HG03175 (cell line): ENCODE data around the gene SERPINB10.

Experiments
- ATAC-seq: cut with Tn5 transposase; IDR thresholded peaks from one replicate; pipeline ENCODE4 v1.9.1; 2021; ENCODE audit warnings: mild to moderate bottlenecking, moderate library complexity; ENCODE audit not compliant: unreplicated experiment

Gene SERPINB10

DNA sequence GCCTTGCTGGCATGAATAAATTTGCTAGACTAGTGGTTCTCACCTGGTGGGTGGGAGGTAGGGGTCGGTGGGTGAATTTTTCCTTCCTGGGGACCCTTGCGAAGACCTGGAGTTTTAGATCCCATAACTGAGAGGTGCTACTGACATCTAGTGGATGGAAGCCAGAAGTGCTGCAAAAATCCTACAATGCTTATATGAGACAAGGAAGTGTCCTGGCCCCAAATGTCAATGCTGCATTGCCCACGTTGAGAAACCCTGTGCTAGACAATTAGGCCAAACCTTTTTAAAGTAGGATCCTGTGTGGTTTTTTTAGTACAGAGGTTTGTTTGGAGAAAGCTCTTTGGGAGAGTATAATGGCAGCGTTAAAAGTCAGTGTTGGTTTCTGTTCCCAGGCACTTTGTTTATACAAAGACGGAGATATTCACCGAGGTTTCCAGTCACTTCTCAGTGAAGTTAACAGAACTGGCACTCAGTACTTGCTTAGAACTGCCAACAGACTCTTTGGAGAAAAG lies 71.7 kb downstream of the SERPINB10 start:
- ATAC-seq = peak; percentile 83

DNA sequence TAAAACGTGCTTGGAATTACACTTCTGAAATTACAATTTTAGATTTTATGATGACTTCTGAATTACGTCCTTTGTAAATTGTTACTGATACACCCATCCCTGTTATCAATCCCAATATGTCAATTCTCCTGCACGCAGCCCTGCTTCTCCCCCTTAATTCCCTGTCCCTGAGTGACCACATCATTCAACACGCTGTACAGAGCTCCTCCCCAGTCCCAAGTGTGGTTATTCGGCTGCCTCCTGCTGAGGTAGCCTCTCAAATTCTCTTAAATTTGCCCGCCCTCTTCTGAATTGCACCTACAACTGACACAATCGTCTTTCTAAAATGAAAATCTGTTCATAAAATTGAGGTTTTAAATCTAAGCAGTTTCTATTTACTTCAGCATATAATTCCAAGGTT lies 72.3 kb downstream of the SERPINB10 start:
- ATAC-seq = no peak

DNA sequence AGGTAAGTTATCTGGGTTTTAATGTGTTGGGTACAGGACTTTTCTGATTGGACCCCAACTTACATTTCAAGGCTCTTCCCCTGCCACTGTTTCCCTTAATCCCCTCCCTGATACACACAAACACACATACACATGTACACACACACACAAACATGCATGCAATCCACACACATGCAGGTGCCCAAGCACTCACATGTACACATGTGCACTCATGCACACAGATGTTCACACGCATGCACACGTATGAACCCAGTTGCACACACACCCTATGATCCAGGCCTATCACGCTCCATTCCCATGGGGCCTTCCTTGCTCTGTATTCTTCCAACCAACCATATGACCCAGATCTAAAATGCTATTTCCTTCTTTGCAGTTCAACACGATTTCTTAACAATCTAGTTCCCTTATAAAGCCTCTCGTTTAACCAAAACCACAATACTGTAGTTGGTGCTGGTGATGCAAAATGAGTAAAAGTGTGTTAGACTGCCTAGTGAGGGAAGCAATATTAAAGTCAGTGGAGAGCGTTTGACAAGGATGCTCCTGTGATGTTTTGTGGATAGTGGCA lies 73.2 kb downstream of the SERPINB10 start:
- no peak for ATAC-seq

DNA sequence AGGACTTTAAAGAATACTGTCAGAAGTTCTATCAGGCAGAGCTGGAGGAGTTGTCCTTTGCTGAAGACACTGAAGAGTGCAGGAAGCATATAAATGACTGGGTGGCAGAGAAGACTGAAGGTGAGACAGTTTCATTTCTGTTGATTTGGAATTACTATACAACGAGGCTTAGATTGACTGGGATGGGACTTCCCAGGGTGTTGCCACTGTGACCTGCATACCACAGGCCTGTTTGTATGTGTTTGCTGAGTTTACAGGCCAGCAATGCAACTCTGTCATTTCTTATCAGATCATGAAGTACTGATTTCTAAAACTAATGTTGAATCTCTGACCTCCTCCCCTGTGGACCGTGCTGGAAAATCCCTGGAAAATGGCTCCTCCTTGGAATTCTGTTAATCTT lies 74.0 kb downstream of the SERPINB10 start:
- ATAC-seq = no peak

DNA sequence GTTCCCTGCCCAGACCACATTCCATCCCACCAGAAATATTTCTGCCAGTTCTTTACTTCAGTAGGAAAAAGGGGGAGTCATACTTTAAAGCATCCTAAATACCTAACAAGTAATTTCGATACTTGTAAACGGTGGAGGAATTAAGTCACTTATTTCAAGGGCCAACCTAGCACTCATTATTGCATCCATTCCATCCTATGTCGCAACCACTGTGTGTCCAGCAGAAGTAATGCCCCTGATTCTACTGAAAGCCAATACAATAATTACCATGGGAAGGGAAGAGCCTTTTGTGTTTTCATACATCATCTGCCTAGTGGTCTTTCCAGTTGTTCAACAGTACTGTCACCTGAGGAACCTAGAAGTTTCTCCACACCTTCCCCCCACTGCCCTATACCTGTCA lies 74.6 kb downstream of the SERPINB10 start:
- no peak for ATAC-seq
